B cell (primary cell): ENCODE data around the gene SCN4B. TPM values are rescaled to one million over a fixed set of nuclear protein-coding genes. Genes with fewer than 3 reads are reported as not detected.

Experiments used
- ATAC-seq: fragments of 200-7000 bp; cut with Tn5 transposase; one replicate; pipeline ENCODE4 v1.10.0; 2021; ENCODE audit warnings: low read depth, mild to moderate bottlenecking, moderate number of reproducible peaks, moderate library complexity
- CTCF ChIA-PET: fragments of 350-600 bp; sonication (Branson Sonifier 250); formaldehyde crosslinking; loops from one replicate; lab custom pipeline; 2021; ENCODE audit warnings: antibody characterized with exemption, inconsistent platforms; lab: Charles Lee
- POLR2A ChIA-PET: fragments of 350-600 bp; sonication (Branson Sonifier 250); formaldehyde crosslinking; loops from one replicate; lab custom pipeline; 2021; ENCODE audit warnings: antibody characterized with exemption; lab: Charles Lee
- DNase-seq: peaks from one replicate; pipeline ENCODE4 v3.0.0; 2013
- H2AFZ ChIP-seq: 2 replicates; pipeline ENCODE4 v1.6.1; 2012; ENCODE audit warnings: mild to moderate bottlenecking, low read depth, low read length; ENCODE audit not compliant: insufficient read depth, poor library complexity, severe bottlenecking
- H3K27ac ChIP-seq, 2 donors: 1 replicate in 1 of 2; 2 replicates in 1 of 2; pipeline ENCODE4 v1.5.1; 2012 to 2013; ENCODE audit warnings: low read length in 2 of 2, mild to moderate bottlenecking in 2 of 2, moderate library complexity in 1 of 2
- H3K27me3 ChIP-seq, 4 experiments: fragments of 200-600 bp in 1 of 4; sonication (generic) in 1 of 4; replicated peaks in 1 of 4; 1 replicate in 2 of 4; 2 replicates in 2 of 4; pipeline versions ENCODE4 v1.6.1 to v1.7.0; 2013 to 2016; ENCODE audit warnings: low read length in 3 of 4, mild to moderate bottlenecking in 2 of 4, mixed read lengths in 1 of 4, moderate library complexity in 1 of 4; ENCODE audit not compliant: insufficient read depth in 4 of 4, control insufficient read depth in 3 of 4; ENCODE audit errors: control extremely low read depth in 1 of 4
- H3K36me3 ChIP-seq, 2 experiments: replicated peaks in 1 of 2; 1 replicate in 1 of 2; 2 replicates in 1 of 2; pipeline versions ENCODE4 v1.6.1 to v1.7.1; 2013; ENCODE audit warnings: low read length in 1 of 2; ENCODE audit not compliant: insufficient read depth in 2 of 2, control insufficient read depth in 1 of 2; ENCODE audit errors: control extremely low read depth in 1 of 2, extremely low read depth in 1 of 2
- H3K4me1 ChIP-seq, 2 donors: fragments of 200-600 bp in 1 of 2; sonication (generic) in 1 of 2; 1 replicate in 1 of 2; 2 replicates in 1 of 2; pipeline versions ENCODE4 v1.5.1 to v1.6.1; 2013 to 2017; ENCODE audit warnings: low read length in 2 of 2; ENCODE audit not compliant: control insufficient read depth in 2 of 2, insufficient read depth in 2 of 2
- H3K4me2 ChIP-seq: replicated peaks from 2 replicates; pipeline ENCODE3; 2012; ENCODE audit warnings: mild to moderate bottlenecking, low read depth, low read length; ENCODE audit not compliant: poor library complexity, severe bottlenecking
- H3K4me3 ChIP-seq, 5 experiments: fragments of 200-600 bp in 1 of 5; sonication (generic) in 1 of 5; 1 replicate in 3 of 5; 2 replicates in 2 of 5; pipeline versions ENCODE4 v1.5.1 to v1.7.0; 2011 to 2016; ENCODE audit warnings: low read length in 4 of 5, mild to moderate bottlenecking in 4 of 5, low read depth in 2 of 5, control low read depth in 1 of 5, moderate library complexity in 1 of 5; ENCODE audit not compliant: insufficient read depth in 1 of 5; ENCODE audit errors: control extremely low read depth in 1 of 5, extremely low read depth in 1 of 5
- H3K79me2 ChIP-seq: fragments of 200-600 bp; sonication (generic); one replicate; pipeline ENCODE4 v1.6.0; 2016; ENCODE audit warnings: low read length; ENCODE audit not compliant: control insufficient read depth, insufficient read depth
- H3K9ac ChIP-seq: fragments of 200-600 bp; sonication (generic); 2 replicates; pipeline ENCODE4 v1.6.1; 2017; ENCODE audit warnings: mild to moderate bottlenecking, low read length, moderate library complexity
- H3K9me3 ChIP-seq, 3 donors: one replicate each; pipeline versions ENCODE4 v1.6.1 to v1.7.1; 2013; ENCODE audit warnings: low read length in 2 of 3; ENCODE audit not compliant: control insufficient read depth in 2 of 3, insufficient read depth in 1 of 3; ENCODE audit errors: control extremely low read depth in 1 of 3
- H4K20me1 ChIP-seq: 2 replicates; pipeline ENCODE4 v1.6.0; 2012; ENCODE audit warnings: mild to moderate bottlenecking, low read length; ENCODE audit not compliant: insufficient read depth, control insufficient read depth, poor library complexity, severe bottlenecking
- H3K27ac Mint-ChIP-seq: one replicate; pipeline ENCODE4 v1.8.0; 2021; ENCODE audit warnings: mixed read lengths
- H3K27me3 Mint-ChIP-seq: one replicate; pipeline ENCODE4 v1.8.0; 2021; ENCODE audit warnings: mixed read lengths
- H3K4me1 Mint-ChIP-seq: one replicate; pipeline ENCODE4 v1.8.0; 2021; ENCODE audit warnings: mixed read lengths
- H3K4me3 Mint-ChIP-seq: one replicate; pipeline ENCODE4 v1.8.0; 2021; ENCODE audit warnings: mixed read lengths
- H3K9me3 Mint-ChIP-seq: one replicate; pipeline ENCODE4 v1.8.0; 2022; ENCODE audit warnings: mixed read lengths; ENCODE audit not compliant: insufficient read depth
- EZH2 ChIP-seq: IDR thresholded peaks from 2 replicates; pipeline ENCODE4 v1.6.1; 2012; ENCODE audit warnings: borderline replicate concordance, low read depth, mild to moderate bottlenecking, moderate library complexity, low read length; ENCODE audit not compliant: insufficient read depth, poor library complexity, severe bottlenecking
- WGBS: methylation state at CpG from one replicate; pipeline ENCODE4 v1.1.5; 2013; ENCODE audit warnings: missing lambda C conversion rate; ENCODE audit not compliant: insufficient coverage; 5-methylcytosine and 5-hydroxymethylcytosine counted together
- intact Hi-C: fragments of 100-400 bp; cut with micrococcal nuclease; formaldehyde crosslinking; loops from one replicate; pipeline ENCODE4 v1.10.0; 2022
- polyA plus RNA-seq: library from polyadenylated mRNA; depleted of rRNA; stranded (reverse); fragments of >200 nt; gene quantifications from 2 replicates; pipeline ENCODE4 v1.2.3, GENCODE V29; 2012
- total RNA-seq, 2 donors: library from RNA; stranded (reverse); fragments of 120-200 nt in 1 of 2; gene quantifications; 1 replicate in 1 of 2; 2 replicates in 1 of 2; pipeline versions ENCODE4 v1.2.3 to v1.2.4, GENCODE V29; 2013 to 2022
- TF ChIP-seq, protein P1 (sequence below): fragments of 200-600 bp; IDR thresholded peaks from one replicate; pipeline ENCODE4 v1.8.0; 2022; ENCODE audit warnings: antibody characterized with exemption, mild to moderate bottlenecking

The SCN4B gene
- total and polyA plus RNA-seq, 2 donors (not counting 1 experiment from before 2014, with no cell fraction given): not detected

DNA sequence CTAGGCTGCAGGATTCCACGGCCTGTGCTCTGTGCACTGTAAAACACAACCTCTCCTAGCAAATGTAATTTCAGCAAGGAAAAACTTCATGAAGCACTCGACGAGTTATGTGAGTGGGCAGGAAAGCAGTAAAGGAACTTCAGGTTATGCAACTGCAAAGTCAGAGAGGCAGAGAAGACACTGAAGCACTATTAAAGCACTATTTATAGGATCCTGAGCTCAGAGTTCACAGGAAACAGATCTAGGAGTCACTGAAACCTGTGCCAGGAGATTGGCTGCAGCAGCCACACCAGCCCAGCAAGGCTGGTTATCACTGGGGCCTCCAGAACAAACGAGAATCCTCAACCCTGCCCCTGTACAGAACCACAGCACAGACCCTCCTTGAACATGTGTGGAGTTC, 68.4 kb downstream of the SCN4B start:
- no peak overlapping the region for H3K27ac ChIP-seq
- POLR2A ChIA-PET: no interaction called here
- DNase-seq: no peak
- no peak overlapping the region for H3K4me2 ChIP-seq
- no peak overlapping the region for H3K27ac Mint-ChIP-seq
- H3K27me3 ChIP-seq: peaks cover 0 to 3% (median under 1%) of the 10 kb centered on the region in 4 experiments
- H4K20me1 ChIP-seq: no peaks in the 10 kb centered on the region
- H3K9me3 ChIP-seq: peaks cover 0 to 28% (median 18%) of the 10 kb centered on the region in 3 donors
- H3K9ac ChIP-seq: no peak overlapping the region
- 15% methylated on average over 2 of the region's 4 CpGs for WGBS
- H3K4me3 ChIP-seq: no peak overlapping the region
- H3K9me3 Mint-ChIP-seq: peaks cover 4% of the 10 kb centered on the region
- TF ChIP-seq, protein P1, sequence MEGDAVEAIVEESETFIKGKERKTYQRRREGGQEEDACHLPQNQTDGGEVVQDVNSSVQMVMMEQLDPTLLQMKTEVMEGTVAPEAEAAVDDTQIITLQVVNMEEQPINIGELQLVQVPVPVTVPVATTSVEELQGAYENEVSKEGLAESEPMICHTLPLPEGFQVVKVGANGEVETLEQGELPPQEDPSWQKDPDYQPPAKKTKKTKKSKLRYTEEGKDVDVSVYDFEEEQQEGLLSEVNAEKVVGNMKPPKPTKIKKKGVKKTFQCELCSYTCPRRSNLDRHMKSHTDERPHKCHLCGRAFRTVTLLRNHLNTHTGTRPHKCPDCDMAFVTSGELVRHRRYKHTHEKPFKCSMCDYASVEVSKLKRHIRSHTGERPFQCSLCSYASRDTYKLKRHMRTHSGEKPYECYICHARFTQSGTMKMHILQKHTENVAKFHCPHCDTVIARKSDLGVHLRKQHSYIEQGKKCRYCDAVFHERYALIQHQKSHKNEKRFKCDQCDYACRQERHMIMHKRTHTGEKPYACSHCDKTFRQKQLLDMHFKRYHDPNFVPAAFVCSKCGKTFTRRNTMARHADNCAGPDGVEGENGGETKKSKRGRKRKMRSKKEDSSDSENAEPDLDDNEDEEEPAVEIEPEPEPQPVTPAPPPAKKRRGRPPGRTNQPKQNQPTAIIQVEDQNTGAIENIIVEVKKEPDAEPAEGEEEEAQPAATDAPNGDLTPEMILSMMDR: no peak
- TF ChIP-seq EZH2: no peak
- CTCF ChIA-PET: interaction anchor here (2.1 kb wide), 1 partner anchor 12 kb away, joined by 5 read pairs; no protein-coding TSS in a partner anchor
- no peaks in the 10 kb centered on the region for H3K36me3 ChIP-seq
- no peak for ATAC-seq
- no peaks in the 10 kb centered on the region for H3K79me2 ChIP-seq
- no peak overlapping the region for H2AFZ ChIP-seq
- intact Hi-C loops: no loop called here
- H3K4me1 Mint-ChIP-seq: peaks cover 14% of the 10 kb centered on the region
- peaks cover 11 to 15% of the 10 kb centered on the region in 2 donors for H3K4me1 ChIP-seq
- no peak overlapping the region for H3K4me3 Mint-ChIP-seq
- peaks cover 22% of the 10 kb centered on the region for H3K27me3 Mint-ChIP-seq

Other genes with a start within 250 kb of the SCN4B start
- 8.0 and 8.7 TPM in 2 replicates for gene TMPRSS13, start 223.4 kb downstream of the SCN4B start, total RNA-seq
- 2.4 and 2.8 TPM in 2 replicates for gene TMPRSS13, start 223.4 kb downstream of the SCN4B start, polyA plus RNA-seq
- 417 and 434 TPM in 2 replicates for gene IL10RA, start 166.4 kb downstream of the SCN4B start, total RNA-seq
- 64.1 and 73.3 TPM in 2 replicates for gene IL10RA, start 166.4 kb downstream of the SCN4B start, polyA plus RNA-seq
- gene TMPRSS4, start 75.7 kb downstream of the SCN4B start, total RNA-seq: not detected in 2 replicates
- gene TMPRSS4, start 75.7 kb downstream of the SCN4B start, polyA plus RNA-seq: not detected in 2 replicates
- gene SMIM35, start 65.9 kb downstream of the SCN4B start, total RNA-seq: 4.5 and 4.8 TPM in 2 replicates
- gene SMIM35, start 65.9 kb downstream of the SCN4B start, polyA plus RNA-seq: 1.3 TPM in 2 replicates
- gene SCN2B, start 23.8 kb upstream of the SCN4B start, total RNA-seq: not detected in 2 replicates
- not detected in 2 replicates for gene SCN2B, start 23.8 kb upstream of the SCN4B start, polyA plus RNA-seq
- gene JAML, start 72.2 kb upstream of the SCN4B start, total RNA-seq: 9.6 and 9.7 TPM in 2 replicates
- gene JAML, start 72.2 kb upstream of the SCN4B start, polyA plus RNA-seq: 1.0 and 2.4 TPM in 2 replicates
- 4.2 and 4.9 TPM in 2 replicates for gene MPZL3, start 99.5 kb upstream of the SCN4B start, total RNA-seq
- gene MPZL3, start 99.5 kb upstream of the SCN4B start, polyA plus RNA-seq: 1.4 and 1.5 TPM in 2 replicates
- gene MPZL2, start 111.5 kb upstream of the SCN4B start, total RNA-seq: 1.2 TPM in 1 of 2 replicates, not detected in the other
- 0.10 TPM in 1 of 2 replicates, not detected in the other for gene MPZL2, start 111.5 kb upstream of the SCN4B start, polyA plus RNA-seq
- gene CD3E, start 151.9 kb upstream of the SCN4B start, total RNA-seq: 1.0 and 1.9 TPM in 2 replicates
- 1.7 and 9.5 TPM in 2 replicates for gene CD3E, start 151.9 kb upstream of the SCN4B start, polyA plus RNA-seq
- 0.79 and 1.4 TPM in 2 replicates for gene CD3D, start 189.9 kb upstream of the SCN4B start, total RNA-seq
- 1.7 and 7.0 TPM in 2 replicates for gene CD3D, start 189.9 kb upstream of the SCN4B start, polyA plus RNA-seq
- 0.34 TPM in 2 replicates for gene CD3G, start 191.5 kb upstream of the SCN4B start, total RNA-seq
- 0.76 and 0.98 TPM in 2 replicates for gene CD3G, start 191.5 kb upstream of the SCN4B start, polyA plus RNA-seq
- 37.3 and 37.7 TPM in 2 replicates for gene UBE4A, start 206.8 kb upstream of the SCN4B start, total RNA-seq
- gene UBE4A, start 206.8 kb upstream of the SCN4B start, polyA plus RNA-seq: 14.7 and 15.2 TPM in 2 replicates
- gene ATP5MG, start 248.8 kb upstream of the SCN4B start, total RNA-seq: 111 and 118 TPM in 2 replicates
- gene ATP5MG, start 248.8 kb upstream of the SCN4B start, polyA plus RNA-seq: 142 and 168 TPM in 2 replicates